Fibroblast of peridontal ligament (primary cell): ENCODE measurements around the gene METTL8.
"Not testable (repeated sequence)": the region's sequence is repeated elsewhere in the genome, so short reads cannot be mapped to it uniquely, and the experiment has no call there.

Source experiments
- DNase-seq: peaks from one replicate; pipeline ENCODE4 v3.0.0-alpha.2; 2010; ENCODE audit errors: extremely low read depth

METTL8 gene

DNA sequence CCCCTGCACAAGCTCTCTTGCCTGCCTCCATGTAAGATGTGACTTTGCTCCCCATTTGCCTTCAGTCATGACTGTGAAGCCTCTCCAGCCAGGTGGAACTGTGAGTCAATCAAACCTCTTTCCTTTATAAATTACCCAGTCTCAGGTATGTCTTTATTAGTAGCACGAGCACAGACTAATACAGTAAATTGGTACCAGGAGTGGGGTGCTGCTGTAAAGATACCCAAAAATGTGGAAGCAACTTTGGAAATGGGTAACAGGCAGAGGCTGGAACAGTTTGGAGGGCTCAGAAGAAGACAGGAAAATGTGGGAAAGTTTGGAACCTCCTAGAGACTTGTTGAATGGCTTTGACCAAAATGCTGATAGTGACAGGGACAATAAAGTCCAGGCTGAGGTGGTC lies 122.2 kb downstream of the METTL8 start:
- DNase-seq: not testable (repeated sequence)

GRCh38 chr2:171310889-171311288 lies 122.9 kb downstream of the METTL8 start:
- no peak for DNase-seq

DNA sequence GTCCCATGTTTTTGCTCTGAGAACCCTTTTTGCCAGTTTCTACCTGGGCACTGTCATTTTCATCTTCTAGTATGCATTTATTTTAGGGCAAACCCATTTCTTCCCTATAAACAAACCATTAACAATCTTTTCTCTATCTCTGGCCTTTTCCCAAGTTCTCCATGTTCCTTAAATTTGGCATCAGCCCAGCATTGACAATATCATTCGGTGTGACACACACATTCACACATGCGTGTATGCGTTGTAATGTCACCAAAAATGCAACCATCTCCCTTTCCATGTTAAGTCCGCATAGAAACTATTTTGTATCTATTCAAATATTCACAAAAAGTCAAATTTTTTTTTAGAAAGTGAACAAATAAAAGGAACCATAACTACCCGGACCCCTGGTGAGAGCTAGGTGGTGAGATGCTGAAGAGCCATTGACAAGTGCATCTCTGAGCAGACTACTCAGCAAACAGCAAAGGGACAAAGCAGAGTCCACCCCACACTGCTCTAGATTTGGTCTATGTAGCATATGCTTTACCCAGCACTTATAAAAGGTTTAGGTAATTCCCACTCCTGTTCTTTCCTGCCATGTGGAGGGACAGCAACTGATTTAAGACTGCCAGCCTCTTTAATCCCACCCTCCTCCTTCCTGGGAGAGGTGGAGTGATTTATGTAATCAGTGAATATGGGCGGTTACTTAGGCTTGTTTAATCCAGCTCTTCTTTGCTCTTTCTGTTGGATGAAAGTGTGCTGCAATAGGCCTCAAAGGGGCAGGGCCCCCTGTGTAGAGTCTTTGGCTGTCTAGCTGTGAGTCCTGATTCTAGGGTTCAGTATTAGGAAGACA lies 124.1 kb downstream of the METTL8 start:
- no peak for DNase-seq

GRCh38 chr2:171308280-171309054 lies 125.3 kb downstream of the METTL8 start:
- DNase-seq: no peak

DNA sequence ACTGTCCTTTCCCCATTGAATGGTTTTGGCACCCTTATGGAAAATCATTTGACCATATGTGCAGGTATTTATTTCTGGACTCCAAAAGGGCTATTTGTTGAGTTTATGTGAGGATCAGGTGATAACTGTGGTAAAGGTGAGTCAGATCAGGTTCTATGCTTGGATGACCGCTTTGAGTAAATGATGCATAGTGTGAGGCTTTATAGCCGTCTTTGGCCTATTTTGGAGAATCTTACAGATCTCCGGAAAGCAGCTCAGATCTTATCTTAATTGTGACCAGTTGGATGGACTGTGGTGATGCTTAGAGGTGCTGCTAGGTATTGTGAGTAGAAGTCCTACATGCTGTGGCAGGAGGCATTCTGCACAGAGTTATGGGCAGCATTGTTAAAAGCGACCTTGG lies 126.2 kb downstream of the METTL8 start:
- DNase-seq: no peak

GRCh38 chr2:171297956-171298355 lies 135.8 kb downstream of the METTL8 start:
- peak; percentile 93 for DNase-seq

DNA sequence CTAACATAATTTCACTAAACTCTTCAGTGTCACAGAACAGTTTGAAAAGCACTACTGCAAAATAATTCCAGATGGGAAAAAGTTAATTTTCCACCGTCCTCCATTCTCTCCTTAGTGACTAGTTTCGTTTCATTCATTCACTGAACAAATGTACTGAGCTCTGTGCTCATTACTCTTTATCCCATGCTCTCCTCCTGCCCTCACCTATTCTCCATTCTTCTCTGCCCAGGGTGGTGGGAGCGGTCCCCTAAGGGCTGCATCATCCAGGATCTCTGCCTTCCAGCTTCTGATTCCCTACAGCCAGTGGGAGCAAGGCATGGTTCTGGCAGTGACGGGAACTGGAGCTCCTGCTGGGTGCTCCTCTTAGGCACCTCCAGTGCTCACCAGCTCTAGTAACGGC lies 139.2 kb downstream of the METTL8 start:
- no peak for DNase-seq

DNA sequence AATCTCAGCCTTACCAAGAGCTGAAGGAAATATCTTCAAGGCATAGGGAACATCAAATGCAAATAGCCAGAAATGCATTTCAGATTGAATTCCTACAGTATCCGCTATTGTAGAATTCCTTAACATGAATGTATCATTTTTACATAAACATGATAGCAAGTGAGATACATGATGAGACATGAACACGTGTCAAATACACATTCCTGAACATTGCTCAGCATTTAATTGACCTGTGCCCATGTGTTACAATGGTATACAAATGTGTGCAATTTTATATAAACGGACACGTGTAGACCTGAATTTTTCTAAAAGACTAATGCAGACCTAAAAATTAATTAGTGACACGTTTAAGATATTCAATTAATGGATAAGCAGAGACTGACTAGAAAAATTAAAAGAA lies 140.1 kb downstream of the METTL8 start:
- no peak for DNase-seq

- DNase-seq: peak; percentile 57
These were observed 143.8 kb downstream of the METTL8 start for GRCh38 chr2:171289991-171290390.

GRCh38 chr2:171289316-171289715 lies 144.5 kb downstream of the METTL8 start:
- DNase-seq: peak; percentile 48

GRCh38 chr2:171287611-171288010 lies 146.2 kb downstream of the METTL8 start:
- peak; percentile 27 for DNase-seq

- peak; percentile 50 for DNase-seq
These were observed 146.7 kb downstream of the METTL8 start for GRCh38 chr2:171287036-171287571.

DNA sequence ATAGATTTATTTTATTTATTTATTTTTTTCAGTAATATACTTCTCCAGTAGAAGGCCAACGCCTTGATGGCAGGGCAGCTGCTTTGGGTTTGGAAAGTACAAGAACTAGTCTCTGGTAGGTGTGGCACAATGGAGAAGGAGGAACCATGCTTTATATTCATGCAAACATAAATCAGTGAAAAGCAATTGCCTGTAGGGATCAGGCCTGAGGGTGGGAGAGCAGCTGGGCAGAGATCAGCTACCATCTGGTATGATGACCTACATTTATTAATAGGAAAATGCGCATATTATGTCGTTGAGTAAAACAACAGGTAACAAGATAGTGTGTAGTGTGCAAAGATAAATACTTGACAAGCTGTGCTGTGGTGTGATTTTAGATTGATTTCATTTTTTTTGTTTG lies 152.7 kb downstream of the METTL8 start:
- no peak for DNase-seq

- no peak for DNase-seq
These were observed 153.6 kb downstream of the METTL8 start for GRCh38 chr2:171279983-171280790.

DNA sequence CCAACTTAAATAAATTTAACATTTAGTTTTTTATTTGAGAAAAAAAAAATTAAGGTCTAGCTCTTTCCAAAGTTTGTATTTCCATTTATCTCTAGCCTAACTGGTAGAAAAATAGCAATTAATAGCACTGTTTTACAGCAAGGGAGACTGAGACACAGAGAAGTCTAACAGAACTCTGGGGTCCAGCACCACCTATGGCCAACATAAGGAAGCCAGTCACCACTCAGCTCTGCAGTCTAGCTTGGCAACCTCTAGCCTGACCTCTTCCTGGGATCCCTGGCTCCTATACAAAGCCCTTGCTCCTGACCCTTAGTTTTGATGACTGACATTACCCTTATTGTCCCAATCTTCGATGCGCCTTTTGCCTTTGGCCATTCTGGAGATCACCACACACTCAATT lies 159.0 kb downstream of the METTL8 start:
- DNase-seq: no peak

- peak; percentile 97 for DNase-seq
These were observed 161.8 kb downstream of the METTL8 start for GRCh38 chr2:171271971-171272436.

DNA sequence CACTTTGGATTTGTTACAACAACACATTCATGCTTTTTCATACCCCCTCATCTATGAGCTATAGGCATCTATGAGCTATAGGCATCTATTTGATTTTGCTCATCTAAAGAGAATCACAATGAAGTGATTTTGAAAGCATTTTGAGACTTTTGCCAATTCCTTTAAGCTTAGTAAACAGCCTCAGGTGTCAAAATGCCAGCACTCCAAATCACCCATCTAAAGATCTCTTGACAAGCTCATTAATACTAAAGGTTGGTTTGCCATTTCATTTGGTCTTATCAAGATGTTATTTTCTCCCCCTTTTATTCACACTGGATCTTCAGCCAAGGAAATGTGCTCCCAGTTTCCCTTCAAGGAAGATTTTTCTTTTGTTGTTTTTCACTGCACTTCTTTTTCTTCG lies 162.4 kb downstream of the METTL8 start:
- DNase-seq: no peak

DNA sequence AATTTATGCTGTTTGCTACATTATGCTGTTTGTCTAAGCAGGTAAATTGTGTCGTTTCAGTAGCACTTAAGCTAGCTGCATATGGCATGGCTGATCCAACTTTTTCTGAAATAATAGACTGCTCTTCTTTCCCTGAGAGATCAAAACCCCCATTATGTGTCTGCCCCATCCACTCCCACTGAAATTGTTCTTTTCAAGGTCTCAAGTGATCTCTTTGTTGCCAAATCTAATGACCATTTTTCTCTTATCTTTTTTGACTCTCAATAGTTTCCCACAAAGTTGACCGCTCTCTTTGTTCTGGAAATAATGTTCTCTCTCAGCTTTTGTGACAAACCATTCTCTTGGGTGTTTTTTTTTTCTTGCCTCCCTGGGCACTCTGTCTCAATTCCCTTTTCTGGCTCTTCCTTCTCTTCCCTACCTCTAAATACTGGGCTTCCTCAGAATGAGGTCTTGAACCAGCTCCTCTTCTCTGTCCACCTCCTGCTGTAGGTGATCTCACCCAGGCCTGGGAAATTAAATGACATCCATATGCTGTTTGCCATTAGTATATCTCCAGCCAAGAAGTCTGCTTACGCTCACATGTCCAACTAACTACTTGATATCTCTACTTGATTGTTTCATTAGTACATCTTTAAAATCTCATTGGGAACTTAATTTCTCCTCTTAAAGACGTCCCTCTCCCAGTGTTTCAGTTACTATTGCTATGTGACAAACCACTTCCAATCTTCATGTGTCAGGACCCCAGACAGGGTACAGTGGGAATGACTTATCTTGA lies 165.7 kb downstream of the METTL8 start:
- no peak for DNase-seq
